Type B pancreatic cell (in vitro differentiated cells): ENCODE measurements around the gene EPB41L4B. TPM values are rescaled to one million over a fixed set of nuclear protein-coding genes. Genes with fewer than 3 reads are reported as not detected.

Experiments
- DNase-seq: peaks from one replicate; pipeline ENCODE4 v3.0.0; 2021; ENCODE audit warnings: mixed read lengths; ENCODE audit not compliant: unreplicated experiment; ENCODE audit errors: extremely low spot score
- H3K27ac Mint-ChIP-seq: 2 replicates; pipeline ENCODE4 v1.8.0; 2021; ENCODE audit warnings: mild to moderate bottlenecking, mixed read lengths
- H3K27me3 Mint-ChIP-seq: 2 replicates; pipeline ENCODE4 v1.8.0; 2021; ENCODE audit warnings: mixed read lengths
- H3K36me3 Mint-ChIP-seq: 2 replicates; pipeline ENCODE4 v1.8.0; 2021; ENCODE audit warnings: mixed read lengths
- H3K4me1 Mint-ChIP-seq: one replicate; pipeline ENCODE4 v1.8.0; 2021; ENCODE audit warnings: mixed read lengths; ENCODE audit not compliant: unreplicated experiment
- H3K4me3 Mint-ChIP-seq: 2 replicates; pipeline ENCODE4 v1.8.0; 2021; ENCODE audit warnings: mild to moderate bottlenecking, mixed read lengths
- H3K9me3 Mint-ChIP-seq: 2 replicates; pipeline ENCODE4 v1.8.0; 2021; ENCODE audit warnings: mixed read lengths
- total RNA-seq: library from RNA; stranded (reverse); gene quantifications from 2 replicates; pipeline ENCODE4 v1.2.1, GENCODE V29; 2021; ENCODE audit warnings: low replicate concordance
- TF ChIP-seq, protein P1 (sequence below): fragments of 200-600 bp; sonication (generic); conservative IDR thresholded peaks from 2 replicates; pipeline ENCODE4 v1.5.0; 2021; ENCODE audit warnings: antibody characterized with exemption, mild to moderate bottlenecking

The EPB41L4B gene
- total RNA-seq, 1 donor from 2014 or later = 14.4 TPM

DNA sequence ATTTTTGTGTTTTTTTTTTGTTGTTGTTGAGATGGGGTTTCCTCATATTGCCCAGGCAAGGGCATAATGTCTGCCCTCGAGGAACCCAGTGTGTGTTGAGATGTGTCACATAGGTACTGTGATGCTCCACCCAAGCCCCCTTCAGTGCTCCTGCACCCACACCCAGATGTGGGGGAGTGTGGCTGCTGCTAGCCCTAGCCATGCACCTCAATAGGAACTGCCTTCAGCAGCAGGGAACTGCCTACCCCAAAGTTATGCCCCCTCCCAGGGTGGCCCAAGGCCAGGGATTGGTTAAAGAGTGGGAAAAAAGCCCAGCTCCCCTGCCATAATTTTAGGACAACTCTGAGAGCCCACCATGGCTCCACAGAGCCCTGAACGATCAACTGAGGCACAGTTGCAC, 33.3 kb upstream of the EPB41L4B start:
- H3K27ac Mint-ChIP-seq = no peak overlapping the region
- H3K4me3 Mint-ChIP-seq = no peak overlapping the region
- H3K27me3 Mint-ChIP-seq = peaks cover 3% of the 10 kb centered on the region
- H3K9me3 Mint-ChIP-seq = no peaks in the 10 kb centered on the region
- H3K36me3 Mint-ChIP-seq = no peaks in the 10 kb centered on the region
- TF ChIP-seq, protein P1, sequence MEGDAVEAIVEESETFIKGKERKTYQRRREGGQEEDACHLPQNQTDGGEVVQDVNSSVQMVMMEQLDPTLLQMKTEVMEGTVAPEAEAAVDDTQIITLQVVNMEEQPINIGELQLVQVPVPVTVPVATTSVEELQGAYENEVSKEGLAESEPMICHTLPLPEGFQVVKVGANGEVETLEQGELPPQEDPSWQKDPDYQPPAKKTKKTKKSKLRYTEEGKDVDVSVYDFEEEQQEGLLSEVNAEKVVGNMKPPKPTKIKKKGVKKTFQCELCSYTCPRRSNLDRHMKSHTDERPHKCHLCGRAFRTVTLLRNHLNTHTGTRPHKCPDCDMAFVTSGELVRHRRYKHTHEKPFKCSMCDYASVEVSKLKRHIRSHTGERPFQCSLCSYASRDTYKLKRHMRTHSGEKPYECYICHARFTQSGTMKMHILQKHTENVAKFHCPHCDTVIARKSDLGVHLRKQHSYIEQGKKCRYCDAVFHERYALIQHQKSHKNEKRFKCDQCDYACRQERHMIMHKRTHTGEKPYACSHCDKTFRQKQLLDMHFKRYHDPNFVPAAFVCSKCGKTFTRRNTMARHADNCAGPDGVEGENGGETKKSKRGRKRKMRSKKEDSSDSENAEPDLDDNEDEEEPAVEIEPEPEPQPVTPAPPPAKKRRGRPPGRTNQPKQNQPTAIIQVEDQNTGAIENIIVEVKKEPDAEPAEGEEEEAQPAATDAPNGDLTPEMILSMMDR = no peak
- H3K4me1 Mint-ChIP-seq = no peaks in the 10 kb centered on the region
- DNase-seq = no peak

DNA sequence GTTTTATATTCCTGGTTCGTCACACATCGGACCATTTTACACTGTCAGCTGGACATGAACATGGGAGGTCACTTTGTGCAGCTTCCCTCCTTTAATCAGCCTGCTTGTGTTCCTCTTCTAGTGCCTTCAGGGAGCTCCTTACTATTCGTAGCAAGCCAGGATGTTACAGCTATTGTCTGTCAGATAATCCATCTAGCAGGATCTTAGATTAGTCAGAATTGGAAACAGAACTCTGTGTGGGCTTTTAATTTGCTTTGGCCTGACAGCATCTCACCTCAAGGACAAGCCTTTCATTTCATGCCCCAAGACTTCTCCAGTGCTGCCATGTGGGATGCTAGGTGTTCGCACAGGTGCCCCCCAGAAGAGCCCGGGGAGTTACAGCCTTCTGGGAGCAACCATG, 30.2 kb upstream of the EPB41L4B start:
- Mint-ChIP-seq H3K9me3 (no peaks in the 10 kb centered on the region), H3K4me3 (no peak overlapping the region), H3K36me3 (no peaks in the 10 kb centered on the region), H3K27ac (no peak overlapping the region), H3K4me1 (no peaks in the 10 kb centered on the region), H3K27me3 (peaks cover 8% of the 10 kb centered on the region)
- TF ChIP-seq, protein P1 = no peak
- no peak for DNase-seq

DNA sequence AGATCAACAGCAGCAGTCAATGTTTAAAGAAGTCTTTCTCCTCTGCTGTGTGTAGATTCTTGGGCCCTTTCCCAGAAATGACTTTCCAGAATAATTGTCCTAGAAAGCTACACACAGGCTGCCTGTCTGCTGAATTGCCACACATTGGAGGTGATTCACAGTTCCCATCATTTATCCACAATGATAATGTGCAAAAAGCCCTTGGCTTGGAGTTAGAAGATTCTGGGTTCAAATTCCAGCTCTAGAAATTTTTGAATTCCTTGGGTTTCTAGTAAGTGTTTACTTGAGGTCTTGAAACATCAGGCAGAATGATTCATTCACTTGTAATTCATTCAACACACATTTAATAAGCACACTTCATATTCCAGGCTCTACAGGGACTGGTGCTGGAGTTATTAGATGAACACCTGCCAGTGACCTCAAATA, 28.6 kb upstream of the EPB41L4B start:
- no peaks in the 10 kb centered on the region for H3K9me3 Mint-ChIP-seq
- peaks cover 7% of the 10 kb centered on the region for H3K4me1 Mint-ChIP-seq
- no peak overlapping the region for H3K4me3 Mint-ChIP-seq
- H3K27ac Mint-ChIP-seq = no peak overlapping the region
- TF ChIP-seq, protein P1 = no peak
- no peak for DNase-seq
- no peaks in the 10 kb centered on the region for H3K36me3 Mint-ChIP-seq
- H3K27me3 Mint-ChIP-seq = peaks cover 8% of the 10 kb centered on the region

DNA sequence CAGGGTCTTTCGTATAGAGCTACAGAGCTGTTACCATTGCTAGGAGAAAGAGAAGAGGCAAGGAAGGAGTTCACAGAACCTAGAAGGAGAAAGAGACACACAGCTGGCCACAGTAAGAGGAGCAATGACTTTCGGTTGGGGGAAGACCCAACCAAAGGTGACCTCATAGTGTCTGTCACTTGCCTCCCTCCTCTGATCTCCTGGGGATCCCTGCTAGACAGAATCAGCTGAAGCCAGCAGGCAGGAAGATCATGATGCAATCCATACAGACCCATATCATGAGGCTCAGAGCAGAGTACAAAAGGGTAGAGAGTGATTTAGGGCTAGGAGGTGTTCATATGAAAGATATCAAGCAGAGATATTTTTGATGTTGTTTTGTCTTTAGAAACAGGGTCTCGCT, 26.0 kb upstream of the EPB41L4B start:
- DNase-seq = no peak
- no peaks in the 10 kb centered on the region for H3K9me3 Mint-ChIP-seq
- no peaks in the 10 kb centered on the region for H3K36me3 Mint-ChIP-seq
- H3K27me3 Mint-ChIP-seq = peaks cover 5% of the 10 kb centered on the region
- peaks cover 7% of the 10 kb centered on the region for H3K4me1 Mint-ChIP-seq
- TF ChIP-seq, protein P1 = no peak
- no peak overlapping the region for H3K4me3 Mint-ChIP-seq
- H3K27ac Mint-ChIP-seq = no peak overlapping the region

DNA sequence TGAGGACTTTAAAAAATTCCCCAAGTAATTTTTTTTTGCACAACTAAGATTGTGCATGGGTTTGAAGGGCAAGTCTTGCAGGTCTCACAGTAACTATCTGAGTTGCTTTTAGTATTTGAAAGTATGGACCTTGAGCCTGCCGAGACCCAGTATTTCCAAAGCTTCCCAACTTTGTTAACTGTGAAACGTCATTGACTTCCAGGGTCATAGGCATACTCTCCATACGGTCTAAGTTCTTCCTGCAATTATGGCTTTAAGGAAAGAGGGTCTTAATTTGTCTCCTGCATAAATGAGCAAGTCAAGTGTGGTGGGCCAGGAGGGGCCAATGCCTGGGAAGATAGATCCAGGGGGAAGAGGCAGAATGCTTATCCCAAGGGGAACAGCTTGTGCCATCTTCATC, 24.0 kb upstream of the EPB41L4B start:
- Mint-ChIP-seq H3K4me1 (peaks cover 7% of the 10 kb centered on the region), H3K9me3 (no peaks in the 10 kb centered on the region), H3K27me3 (peaks cover 5% of the 10 kb centered on the region), H3K4me3 (no peak overlapping the region), H3K27ac (peak overlapping the region; percentile 87), H3K36me3 (no peaks in the 10 kb centered on the region)
- TF ChIP-seq, protein P1 = no peak
- no peak for DNase-seq

DNA sequence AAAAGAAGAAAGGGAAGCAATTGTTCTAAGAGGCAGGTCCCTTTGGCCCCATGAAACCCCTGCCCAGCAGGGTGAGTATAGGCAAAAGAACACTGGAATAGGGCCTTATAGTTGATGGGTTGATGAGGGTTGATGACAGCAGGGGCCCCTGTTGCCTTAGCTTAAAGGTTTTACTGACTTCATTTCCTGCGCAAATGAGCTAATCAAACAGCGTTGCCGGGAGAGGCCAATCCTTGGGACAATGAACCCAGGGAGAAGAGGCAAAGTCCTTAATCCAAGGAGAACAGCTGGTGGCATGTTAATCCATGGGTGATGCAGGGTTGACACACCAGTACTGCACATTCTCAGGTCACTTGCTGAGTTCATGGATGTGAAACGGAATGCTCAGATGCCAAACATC, 22.0 kb upstream of the EPB41L4B start:
- no peak overlapping the region for H3K4me3 Mint-ChIP-seq
- TF ChIP-seq, protein P1 = no peak
- peaks cover 7% of the 10 kb centered on the region for H3K4me1 Mint-ChIP-seq
- H3K9me3 Mint-ChIP-seq = no peaks in the 10 kb centered on the region
- H3K36me3 Mint-ChIP-seq = no peaks in the 10 kb centered on the region
- no peak for DNase-seq
- peaks cover 5% of the 10 kb centered on the region for H3K27me3 Mint-ChIP-seq
- no peak overlapping the region for H3K27ac Mint-ChIP-seq
